ENCODE results near the gene TAOK3. TPM values are rescaled to one million over a fixed set of nuclear protein-coding genes. Genes with fewer than 3 reads are reported as not detected.
"Not testable (repeated sequence)": the region's sequence is repeated elsewhere in the genome, so short reads cannot be mapped to it uniquely, and the experiment has no call there.

TAOK3 gene
- polyA plus RNA-seq, 1 experiment = 18.3 TPM

GRCh38 chr12:118312578-118312977, 60.1 kb downstream of the TAOK3 start:
- POLR2A ChIA-PET = no interaction called here
- Histone ChIP-seq H3K36me3 (ENCODE audit: control insufficient read depth, insufficient read depth, low read length) (no peaks in the 10 kb centered on the region), H3K27me3 (ENCODE audit: control insufficient read depth, insufficient read depth, low read length) (no peaks in the 10 kb centered on the region), H3K4me3 (ENCODE audit: low read depth, low read length) (no peak overlapping the region)
- CTCF ChIA-PET = interaction anchor here (3.2 kb wide), 1 partner anchor 63 kb away, joined by 9 read pairs; the partner anchor contains the start of gene SUDS3
- no peak for DNase-seq (ENCODE audit: low read depth)
- no peak for TF ChIP-seq CTCF (IDR thresholded peaks at IDR 0.05; ENCODE audit: insufficient read depth, low read depth, low read length)

GRCh38 chr12:118311666-118312065, 61.0 kb downstream of the TAOK3 start:
- DNase-seq (ENCODE audit: low read depth) = no peak
- POLR2A ChIA-PET = interaction anchor here (0.7 kb wide), 1 partner anchor 149 kb away, joined by 3 read pairs; no protein-coding TSS in a partner anchor
- H3K4me3 ChIP-seq (ENCODE audit: low read depth, low read length) = no peak overlapping the region
- no peak for TF ChIP-seq CTCF (IDR thresholded peaks at IDR 0.05; ENCODE audit: insufficient read depth, low read depth, low read length)
- H3K36me3 ChIP-seq (ENCODE audit: control insufficient read depth, insufficient read depth, low read length) = no peaks in the 10 kb centered on the region
- H3K27me3 ChIP-seq (ENCODE audit: control insufficient read depth, insufficient read depth, low read length) = no peaks in the 10 kb centered on the region
- CTCF ChIA-PET = interaction anchor here (3.2 kb wide), 1 partner anchor 64 kb away, joined by 9 read pairs; the partner anchor contains the start of gene SUDS3

GRCh38 chr12:118310320-118310719, 62.4 kb downstream of the TAOK3 start:
- no peak overlapping the region for H3K4me3 ChIP-seq (ENCODE audit: low read depth, low read length)
- ChIA-PET POLR2A (no interaction called here), CTCF (interaction anchor here (0.9 to 3.2 kb wide), 2 partner anchors 66 kb away, joined by 5 to 9 read pairs; partner anchors contain the start of gene SUDS3)
- TF ChIP-seq CTCF (IDR thresholded peaks at IDR 0.05; ENCODE audit: insufficient read depth, low read depth, low read length) = no peak
- DNase-seq (ENCODE audit: low read depth) = no peak
- H3K27me3 ChIP-seq (ENCODE audit: control insufficient read depth, insufficient read depth, low read length) = no peaks in the 10 kb centered on the region
- H3K36me3 ChIP-seq (ENCODE audit: control insufficient read depth, insufficient read depth, low read length) = no peaks in the 10 kb centered on the region

- CTCF ChIA-PET = interaction anchor here (0.7 kb wide), 1 partner anchor 9 kb away, joined by 3 read pairs; no protein-coding TSS in a partner anchor
- not testable (repeated sequence) for DNase-seq (ENCODE audit: low read depth); H3K36me3 ChIP-seq (ENCODE audit: control insufficient read depth, insufficient read depth, low read length); H3K4me3 ChIP-seq (ENCODE audit: low read depth, low read length); H3K27me3 ChIP-seq (ENCODE audit: control insufficient read depth, insufficient read depth, low read length)
- POLR2A ChIA-PET = interaction anchor here (0.6 kb wide), 1 partner anchor 27 kb away, joined by 12 read pairs; no protein-coding TSS in a partner anchor
Measured at GRCh38 chr12:118308006-118308405, 64.7 kb downstream of the TAOK3 start.

- Histone ChIP-seq H3K4me3 (ENCODE audit: low read depth, low read length) (peak overlapping the region; percentile 43), H3K36me3 (ENCODE audit: control insufficient read depth, insufficient read depth, low read length) (no peaks in the 10 kb centered on the region), H3K27me3 (ENCODE audit: control insufficient read depth, insufficient read depth, low read length) (no peaks in the 10 kb centered on the region)
- TF ChIP-seq CTCF (IDR thresholded peaks at IDR 0.05; ENCODE audit: insufficient read depth, low read depth, low read length) = no peak
- CTCF ChIA-PET = interaction anchor here (0.7 to 2.2 kb wide), 3 partner anchors 10 to 126 kb away, joined by 3 to 10 read pairs (median 3); no protein-coding TSS in a partner anchor
- peak; percentile 83 for DNase-seq (ENCODE audit: low read depth)
- POLR2A ChIA-PET = interaction anchor here (0.6 to 0.9 kb wide), 4 partner anchors 28 to 125 kb away, joined by 3 to 38 read pairs (median 12); no protein-coding TSS in a partner anchor
Measured at GRCh38 chr12:118307069-118307954, 65.4 kb downstream of the TAOK3 start.

Data from BJ (cell line).